ENCODE results near the gene DPP3.

The DPP3 gene

GRCh38 chr11:66495401-66495854, 15.2 kb downstream of the DPP3 start:
- ATAC-seq, result no peak
- TF ChIP-seq, protein P1, sequence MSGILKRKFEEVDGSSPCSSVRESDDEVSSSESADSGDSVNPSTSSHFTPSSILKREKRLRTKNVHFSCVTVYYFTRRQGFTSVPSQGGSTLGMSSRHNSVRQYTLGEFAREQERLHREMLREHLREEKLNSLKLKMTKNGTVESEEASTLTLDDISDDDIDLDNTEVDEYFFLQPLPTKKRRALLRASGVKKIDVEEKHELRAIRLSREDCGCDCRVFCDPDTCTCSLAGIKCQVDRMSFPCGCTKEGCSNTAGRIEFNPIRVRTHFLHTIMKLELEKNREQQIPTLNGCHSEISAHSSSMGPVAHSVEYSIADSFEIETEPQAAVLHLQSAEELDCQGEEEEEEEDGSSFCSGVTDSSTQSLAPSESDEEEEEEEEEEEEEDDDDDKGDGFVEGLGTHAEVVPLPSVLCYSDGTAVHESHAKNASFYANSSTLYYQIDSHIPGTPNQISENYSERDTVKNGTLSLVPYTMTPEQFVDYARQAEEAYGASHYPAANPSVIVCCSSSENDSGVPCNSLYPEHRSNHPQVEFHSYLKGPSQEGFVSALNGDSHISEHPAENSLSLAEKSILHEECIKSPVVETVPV (CRISPR knock-in tag; IDR thresholded peaks at IDR 0.05), result no peak
- TF ChIP-seq BACH2 (CRISPR knock-in tag; IDR thresholded peaks at IDR 0.05; ENCODE audit: borderline replicate concordance), result no peak
- no peak for TF ChIP-seq PATZ1 (CRISPR knock-in tag; IDR thresholded peaks at IDR 0.05; ENCODE audit: borderline replicate concordance)
- no peak for TF ChIP-seq ZNF70 (CRISPR knock-in tag; IDR thresholded peaks at IDR 0.05)
- TF ChIP-seq ZFP30 (CRISPR knock-in tag; IDR thresholded peaks at IDR 0.05), result no peak
- TF ChIP-seq SNAI2 (CRISPR knock-in tag; IDR thresholded peaks at IDR 0.05), result no peak
- no peak for TF ChIP-seq ZC3H10 (CRISPR knock-in tag; IDR thresholded peaks at IDR 0.05)
- TF ChIP-seq ZNF8 (CRISPR knock-in tag; IDR thresholded peaks at IDR 0.05), result no peak
- TF ChIP-seq TSHZ2 (CRISPR knock-in tag; IDR thresholded peaks at IDR 0.05), result no peak
- no peak for TF ChIP-seq PPARA (CRISPR knock-in tag; IDR thresholded peaks at IDR 0.05; ENCODE audit: borderline replicate concordance)
- TF ChIP-seq GLIS3 (CRISPR knock-in tag; IDR thresholded peaks at IDR 0.05), result no peak
- TF ChIP-seq ISL1 (CRISPR knock-in tag; IDR thresholded peaks at IDR 0.05), result no peak
- TF ChIP-seq TOX (CRISPR knock-in tag; IDR thresholded peaks at IDR 0.05; ENCODE audit: borderline replicate concordance), result no peak
- TF ChIP-seq ESRRG (CRISPR knock-in tag; IDR thresholded peaks at IDR 0.05), result no peak
- no peak for TF ChIP-seq TCF4 (CRISPR knock-in tag; IDR thresholded peaks at IDR 0.05; ENCODE audit: borderline replicate concordance)
- TF ChIP-seq ZNF565 (CRISPR knock-in tag; conservative IDR thresholded peaks at IDR 0.05; ENCODE audit: low read depth), result no peak
- TF ChIP-seq CREB5 (CRISPR knock-in tag; IDR thresholded peaks at IDR 0.05; ENCODE audit: low read depth), result no peak
- TF ChIP-seq, protein P2, sequence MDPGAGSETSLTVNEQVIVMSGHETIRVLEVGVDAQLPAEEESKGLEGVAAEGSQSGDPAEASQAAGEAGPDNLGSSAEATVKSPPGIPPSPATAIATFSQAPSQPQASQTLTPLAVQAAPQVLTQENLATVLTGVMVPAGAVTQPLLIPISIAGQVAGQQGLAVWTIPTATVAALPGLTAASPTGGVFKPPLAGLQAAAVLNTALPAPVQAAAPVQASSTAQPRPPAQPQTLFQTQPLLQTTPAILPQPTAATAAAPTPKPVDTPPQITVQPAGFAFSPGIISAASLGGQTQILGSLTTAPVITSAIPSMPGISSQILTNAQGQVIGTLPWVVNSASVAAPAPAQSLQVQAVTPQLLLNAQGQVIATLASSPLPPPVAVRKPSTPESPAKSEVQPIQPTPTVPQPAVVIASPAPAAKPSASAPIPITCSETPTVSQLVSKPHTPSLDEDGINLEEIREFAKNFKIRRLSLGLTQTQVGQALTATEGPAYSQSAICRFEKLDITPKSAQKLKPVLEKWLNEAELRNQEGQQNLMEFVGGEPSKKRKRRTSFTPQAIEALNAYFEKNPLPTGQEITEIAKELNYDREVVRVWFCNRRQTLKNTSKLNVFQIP (CRISPR knock-in tag; IDR thresholded peaks at IDR 0.05; ENCODE audit: borderline replicate concordance, low read depth), result no peak
- TF ChIP-seq CSDC2 (CRISPR knock-in tag; IDR thresholded peaks at IDR 0.05), result no peak

GRCh38 chr11:66497206-66497605, 17.0 kb downstream of the DPP3 start:
- ATAC-seq, result no peak
- TF ChIP-seq CREB5 (CRISPR knock-in tag; IDR thresholded peaks at IDR 0.05; ENCODE audit: low read depth) (no peak), ISL1 (CRISPR knock-in tag; IDR thresholded peaks at IDR 0.05) (no peak), ZFP3 (CRISPR knock-in tag; IDR thresholded peaks at IDR 0.05) (no peak), TCF4 (CRISPR knock-in tag; IDR thresholded peaks at IDR 0.05; ENCODE audit: borderline replicate concordance) (no peak), ZNF70 (CRISPR knock-in tag; IDR thresholded peaks at IDR 0.05) (no peak), PATZ1 (CRISPR knock-in tag; IDR thresholded peaks at IDR 0.05; ENCODE audit: borderline replicate concordance) (no peak), TSHZ2 (CRISPR knock-in tag; IDR thresholded peaks at IDR 0.05) (no peak), PPARA (CRISPR knock-in tag; IDR thresholded peaks at IDR 0.05; ENCODE audit: borderline replicate concordance) (no peak), ZNF565 (CRISPR knock-in tag; conservative IDR thresholded peaks at IDR 0.05; ENCODE audit: low read depth) (no peak), ESRRG (CRISPR knock-in tag; IDR thresholded peaks at IDR 0.05) (no peak), TOX (CRISPR knock-in tag; IDR thresholded peaks at IDR 0.05; ENCODE audit: borderline replicate concordance) (no peak), ZC3H10 (CRISPR knock-in tag; IDR thresholded peaks at IDR 0.05) (no peak), RARB (CRISPR knock-in tag; IDR thresholded peaks at IDR 0.05) (no peak), CSDC2 (CRISPR knock-in tag; IDR thresholded peaks at IDR 0.05) (no peak)
- TF ChIP-seq, protein P2 (CRISPR knock-in tag; IDR thresholded peaks at IDR 0.05; ENCODE audit: borderline replicate concordance, low read depth), result no peak

Measured in SK-N-SH treated with all-trans-retinoic acid at 6 μM for 48 hours (cell line).